Skeletal muscle satellite cell (primary cell): ENCODE results near the gene NACAD.
"Not testable (repeated sequence)": the region's sequence is repeated elsewhere in the genome, so short reads cannot be mapped to it uniquely, and the experiment has no call there.

Source experiments
- H3K27me3 ChIP-seq: 2 replicates; pipeline ENCODE4 v1.7.0; 2013; ENCODE audit warnings: low read length; ENCODE audit not compliant: control insufficient read depth, insufficient read depth
- H3K36me3 ChIP-seq: 2 replicates; pipeline ENCODE4 v1.7.0; 2013; ENCODE audit warnings: mild to moderate bottlenecking, control low read depth, low read length; ENCODE audit not compliant: insufficient read depth
- H3K4me1 ChIP-seq: 2 replicates; pipeline ENCODE4 v1.7.0; 2013; ENCODE audit warnings: low read length; ENCODE audit not compliant: control insufficient read depth, insufficient read depth
- H3K4me2 ChIP-seq: 2 replicates; pipeline ENCODE4 v1.7.0; 2013; ENCODE audit warnings: mild to moderate bottlenecking, low read length
- H3K4me3 ChIP-seq: 2 replicates; pipeline ENCODE4 v1.7.0; 2013; ENCODE audit warnings: low read length
- H3K9ac ChIP-seq: 2 replicates; pipeline ENCODE4 v1.7.0; 2013; ENCODE audit warnings: mild to moderate bottlenecking, low read depth, low read length, moderate library complexity
- H3K9me3 ChIP-seq: replicated peaks from 2 replicates; pipeline ENCODE4 v1.7.0; 2013; ENCODE audit warnings: mild to moderate bottlenecking, control low read depth, low read length

Gene NACAD

DNA sequence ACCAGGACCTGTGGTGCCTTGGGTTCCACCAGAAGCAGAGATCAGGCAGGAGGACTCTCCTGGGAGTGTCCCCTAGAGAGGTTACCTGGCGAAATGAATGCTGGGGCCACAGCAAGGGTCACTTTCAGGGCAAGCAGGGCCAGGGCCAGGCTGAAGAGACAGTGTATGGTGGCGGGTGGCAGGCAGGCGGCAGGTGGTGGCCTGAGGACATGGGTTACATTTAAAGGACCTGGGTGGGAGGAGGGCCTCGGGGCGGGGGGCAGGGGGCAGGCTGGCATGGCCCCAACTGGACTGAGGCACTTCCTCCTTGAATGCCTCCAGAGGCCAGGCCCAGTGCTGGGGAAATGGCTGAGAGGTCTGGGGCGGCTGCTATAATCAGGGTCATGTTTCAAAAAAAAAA lies 37.4 kb upstream of the NACAD start:
- Histone ChIP-seq H3K27me3 (peaks cover 11% of the 10 kb centered on the region), H3K4me2 (no peak overlapping the region), H3K4me3 (no peak overlapping the region)

DNA sequence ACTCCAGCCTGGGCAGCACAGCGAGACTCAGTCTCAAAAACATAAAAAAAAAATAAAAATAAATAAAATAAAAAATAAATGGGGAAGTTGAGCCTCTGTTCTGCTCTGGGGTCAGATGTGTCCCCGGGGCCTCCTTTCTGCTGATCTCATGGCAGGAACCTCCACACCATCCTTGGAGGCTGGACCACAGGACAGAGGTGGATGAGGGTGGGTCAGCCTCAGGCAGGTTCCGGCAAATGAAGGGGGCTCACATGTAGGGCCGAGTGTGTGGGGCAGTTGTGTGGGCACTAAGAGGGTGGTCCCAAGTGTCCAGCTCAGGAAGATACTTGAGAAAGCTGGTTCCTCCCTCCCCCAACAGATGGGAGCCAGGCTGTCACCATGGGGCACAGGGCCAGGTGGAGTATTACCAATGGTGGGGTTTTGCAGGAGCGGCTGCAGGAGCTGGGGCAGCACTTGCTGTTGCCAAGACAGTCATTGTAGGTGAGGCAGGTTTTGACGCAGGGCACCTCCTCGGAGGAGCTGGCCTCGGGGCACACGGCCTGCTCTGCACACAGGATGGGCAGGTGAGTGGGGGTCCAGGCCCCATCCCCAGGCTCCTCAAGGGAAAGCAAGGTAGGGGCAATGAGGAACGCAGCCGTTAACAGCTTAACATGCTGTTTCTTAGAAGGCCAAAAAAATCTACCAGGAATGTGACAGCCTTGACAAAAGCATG lies 36.6 kb upstream of the NACAD start:
- Histone ChIP-seq H3K27me3 (peaks cover 6% of the 10 kb centered on the region), H3K9ac (no peak overlapping the region)

More for the DNA sequence above, 37.4 kb upstream of the NACAD start:
- Histone ChIP-seq H3K9me3 (no peaks in the 10 kb centered on the region), H3K36me3 (no peaks in the 10 kb centered on the region), H3K9ac (no peak overlapping the region), H3K4me1 (no peaks in the 10 kb centered on the region)

DNA sequence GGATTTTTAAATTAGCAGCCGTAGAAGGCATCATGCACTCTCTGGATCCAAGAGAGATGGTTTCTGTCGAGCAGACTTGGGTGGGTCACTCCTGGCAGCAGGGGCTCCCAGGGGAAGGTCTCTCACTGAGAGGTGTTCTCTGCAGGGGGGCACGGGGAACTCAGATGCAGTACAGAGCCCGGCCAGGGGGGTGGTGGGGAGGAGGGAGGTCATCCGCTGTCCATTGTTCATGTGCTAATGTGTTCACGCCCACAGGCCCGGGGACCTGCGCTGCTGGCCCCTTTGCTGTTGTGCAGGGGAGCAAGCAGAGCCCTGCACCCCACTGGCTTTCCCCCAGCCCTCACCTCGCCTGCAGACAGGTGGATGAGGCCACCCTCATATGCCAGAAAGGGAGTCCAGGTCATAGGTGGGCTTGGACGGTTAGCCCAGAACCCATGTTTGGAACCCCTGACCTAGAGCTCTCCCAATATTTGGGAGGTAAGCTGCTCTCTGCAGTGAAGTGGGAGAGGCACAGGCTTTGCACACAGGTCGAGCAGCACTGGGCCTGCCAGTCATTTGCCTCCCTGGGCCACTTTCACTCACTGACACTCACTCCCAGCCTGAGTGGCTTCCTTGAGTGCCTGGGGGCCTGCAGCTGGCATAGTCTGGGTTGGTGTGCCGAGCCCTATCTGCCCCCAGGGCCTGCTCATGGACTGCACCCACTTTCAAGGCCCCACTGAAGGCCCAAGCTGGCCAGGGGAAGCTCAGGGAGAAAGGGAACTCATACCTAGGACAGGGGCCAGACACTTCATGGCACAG lies 35.3 kb upstream of the NACAD start:
- no peak overlapping the region for H3K4me2 ChIP-seq
- H3K9me3 ChIP-seq = no peaks in the 10 kb centered on the region
- H3K27me3 ChIP-seq = peaks cover 2% of the 10 kb centered on the region
- H3K36me3 ChIP-seq = no peaks in the 10 kb centered on the region
- H3K4me3 ChIP-seq = no peak overlapping the region
- H3K4me1 ChIP-seq = no peaks in the 10 kb centered on the region
- no peak overlapping the region for H3K9ac ChIP-seq

More for the DNA sequence above, 36.6 kb upstream of the NACAD start:
- no peaks in the 10 kb centered on the region for H3K36me3 ChIP-seq
- H3K4me1 ChIP-seq = no peaks in the 10 kb centered on the region
- no peaks in the 10 kb centered on the region for H3K9me3 ChIP-seq
- no peak overlapping the region for H3K4me3 ChIP-seq
- no peak overlapping the region for H3K4me2 ChIP-seq

DNA sequence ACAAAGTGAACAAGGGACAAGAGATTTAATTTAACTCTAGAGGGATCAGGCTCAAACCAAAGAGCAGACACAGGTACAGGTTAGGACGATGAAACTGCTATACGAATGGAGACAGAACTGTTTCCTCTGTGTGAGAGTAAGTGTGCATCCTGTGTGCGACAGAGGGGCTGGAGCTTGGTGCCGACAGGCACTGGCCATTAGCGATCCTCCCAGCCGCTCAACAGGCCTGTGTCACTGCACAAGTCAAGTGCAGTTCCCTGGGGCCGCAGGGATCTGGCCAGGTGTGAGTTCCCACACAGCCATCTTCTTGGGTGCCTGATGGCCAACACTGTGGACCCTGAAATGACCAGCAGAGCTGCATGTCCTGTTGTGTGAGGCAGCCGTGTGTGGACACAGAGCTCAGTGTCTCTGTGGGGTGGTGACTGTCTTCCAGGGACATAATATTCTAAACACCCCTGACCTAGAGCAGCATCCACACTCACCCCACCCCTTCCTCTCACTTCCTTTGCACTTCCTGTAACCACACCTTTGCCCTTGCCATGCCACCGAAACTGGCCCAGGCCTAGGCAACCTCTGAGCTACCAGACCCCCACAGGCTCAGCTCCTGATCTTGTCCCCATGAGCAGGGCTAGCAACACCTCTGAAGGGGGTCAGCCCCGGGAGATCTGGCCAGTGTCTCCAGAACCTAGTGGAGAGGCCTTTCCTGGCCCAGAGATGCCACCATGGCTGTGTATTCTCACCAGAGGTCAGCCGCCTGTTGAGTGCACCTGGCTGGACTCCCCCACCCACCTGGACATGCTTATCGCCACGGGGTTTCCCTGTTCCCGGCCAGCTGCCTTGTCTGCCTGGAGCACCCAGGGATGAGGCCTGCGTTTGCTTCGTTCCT lies 34.4 kb upstream of the NACAD start:
- Histone ChIP-seq H3K4me2 (no peak overlapping the region), H3K36me3 (no peaks in the 10 kb centered on the region), H3K9ac (no peak overlapping the region), H3K9me3 (no peaks in the 10 kb centered on the region), H3K4me1 (no peaks in the 10 kb centered on the region), H3K4me3 (no peak overlapping the region), H3K27me3 (peaks cover 2% of the 10 kb centered on the region)

DNA sequence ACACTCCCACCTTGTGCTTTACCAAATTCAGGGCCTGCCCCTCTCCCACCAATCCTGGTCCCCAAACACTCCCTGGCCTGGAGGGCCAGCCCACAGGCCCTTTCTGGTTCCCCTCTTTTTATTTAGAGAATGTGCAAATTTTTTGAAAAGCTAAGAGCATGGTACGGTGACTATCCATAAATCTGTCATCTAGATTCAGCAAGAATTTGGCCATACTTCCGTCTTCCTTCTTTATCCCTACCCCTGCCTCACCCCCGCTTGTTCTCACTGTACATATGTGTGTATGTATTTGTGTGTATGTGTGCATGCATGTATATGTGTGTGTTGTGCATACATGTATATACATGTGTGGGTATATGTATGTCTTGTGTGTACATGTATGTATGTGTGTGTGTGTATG lies 30.8 kb upstream of the NACAD start:
- H3K36me3 ChIP-seq = no peaks in the 10 kb centered on the region

DNA sequence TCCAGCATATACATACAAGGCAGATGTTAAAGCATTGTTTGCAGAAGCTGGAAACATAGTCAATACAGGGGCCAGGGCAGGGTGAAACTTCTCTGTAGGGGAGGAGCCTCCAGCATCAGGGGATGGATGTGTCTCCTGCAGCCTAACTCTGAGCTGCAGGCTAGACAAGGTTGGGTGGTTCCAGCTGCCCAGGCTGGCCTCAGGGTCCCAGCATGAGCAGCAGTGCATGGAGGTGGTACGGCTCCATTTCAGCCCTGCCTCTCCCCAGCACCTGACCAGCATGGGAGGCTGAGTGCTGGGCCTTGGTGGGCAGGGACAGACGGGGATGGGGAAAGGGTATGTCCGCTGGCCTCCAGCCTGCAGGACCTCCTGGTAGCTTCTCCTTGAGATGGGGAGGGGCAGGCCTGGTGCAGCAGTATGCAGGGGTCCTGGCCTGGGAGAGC lies 30.1 kb upstream of the NACAD start:
- no peak overlapping the region for H3K9ac ChIP-seq
- peaks cover 24% of the 10 kb centered on the region for H3K27me3 ChIP-seq
- H3K4me1 ChIP-seq = no peaks in the 10 kb centered on the region
- no peak overlapping the region for H3K4me3 ChIP-seq
- no peaks in the 10 kb centered on the region for H3K9me3 ChIP-seq
- H3K36me3 ChIP-seq = no peaks in the 10 kb centered on the region
- no peak overlapping the region for H3K4me2 ChIP-seq

More for the DNA sequence above, 30.8 kb upstream of the NACAD start:
- H3K4me1 ChIP-seq = no peaks in the 10 kb centered on the region
- no peaks in the 10 kb centered on the region for H3K9me3 ChIP-seq
- no peak overlapping the region for H3K4me2 ChIP-seq
- H3K27me3 ChIP-seq = peaks cover 20% of the 10 kb centered on the region
- H3K4me3 ChIP-seq = no peak overlapping the region
- no peak overlapping the region for H3K9ac ChIP-seq

DNA sequence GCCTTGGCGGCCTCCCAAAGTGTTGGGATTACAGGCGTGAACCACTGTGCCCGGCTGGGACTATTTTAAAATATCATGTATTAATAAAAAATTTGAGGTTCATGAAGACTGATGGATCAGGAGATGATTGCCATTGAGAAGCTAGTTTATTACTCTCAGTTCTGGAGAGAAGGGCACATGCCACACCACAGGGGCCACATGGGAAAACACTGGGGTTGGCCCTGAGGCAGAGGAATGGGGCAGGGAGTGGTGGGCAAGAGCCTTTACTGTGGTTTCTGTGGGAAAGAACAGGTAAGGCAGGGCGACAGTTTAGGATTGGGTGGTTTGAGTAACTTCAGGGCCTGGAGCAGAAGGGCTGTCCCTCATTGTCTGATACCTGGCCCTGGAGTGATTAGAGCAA lies 29.5 kb upstream of the NACAD start:
- Histone ChIP-seq H3K27me3 (peaks cover 25% of the 10 kb centered on the region), H3K36me3 (no peaks in the 10 kb centered on the region), H3K9me3 (no peaks in the 10 kb centered on the region), H3K9ac (no peak overlapping the region), H3K4me3 (no peak overlapping the region), H3K4me1 (no peaks in the 10 kb centered on the region), H3K4me2 (no peak overlapping the region)

DNA sequence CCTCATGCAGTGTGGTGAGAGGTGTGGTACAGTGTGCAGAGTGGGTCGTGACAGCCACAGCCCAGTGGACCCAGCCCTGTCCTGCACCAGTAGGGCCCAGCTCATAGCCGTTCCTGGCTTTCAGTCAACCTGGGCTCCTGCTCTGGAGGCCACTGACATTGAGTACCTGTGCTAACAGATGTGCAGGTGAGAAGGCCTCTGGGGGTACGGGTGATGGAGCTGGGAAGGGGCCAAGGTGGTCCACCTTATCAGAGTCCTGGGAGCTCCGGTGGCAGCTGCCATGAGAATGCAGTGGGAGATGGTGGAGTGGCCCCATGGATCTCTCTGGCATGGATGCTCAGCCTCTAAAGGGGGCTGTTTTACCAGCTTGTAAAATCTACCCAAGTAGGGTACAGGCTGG lies 28.8 kb upstream of the NACAD start:
- no peak overlapping the region for H3K4me2 ChIP-seq
- no peaks in the 10 kb centered on the region for H3K4me1 ChIP-seq
- no peaks in the 10 kb centered on the region for H3K9me3 ChIP-seq
- no peaks in the 10 kb centered on the region for H3K36me3 ChIP-seq
- no peak overlapping the region for H3K4me3 ChIP-seq
- peaks cover 25% of the 10 kb centered on the region for H3K27me3 ChIP-seq
- no peak overlapping the region for H3K9ac ChIP-seq

DNA sequence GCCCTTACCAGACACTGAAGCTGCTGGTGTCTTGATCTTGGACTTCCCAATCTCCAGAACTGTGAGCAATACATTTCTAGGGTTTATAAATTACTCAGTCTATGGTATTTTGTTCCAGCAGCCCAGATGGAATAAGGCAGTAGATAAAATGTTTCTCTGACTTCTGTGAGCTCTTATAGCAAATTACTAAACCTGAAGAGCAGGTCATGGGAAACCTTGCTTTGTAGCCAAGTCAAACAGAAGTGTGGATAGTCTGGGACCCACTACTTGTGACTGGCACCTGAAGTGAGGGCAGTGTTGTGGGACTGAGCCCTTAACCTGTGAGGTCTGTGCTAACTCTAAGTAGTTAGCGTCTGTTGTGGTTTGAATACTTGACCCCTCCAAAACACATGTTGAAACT lies 27.3 kb upstream of the NACAD start:
- Histone ChIP-seq H3K4me3 (no peak overlapping the region), H3K4me2 (no peak overlapping the region), H3K9me3 (no peaks in the 10 kb centered on the region), H3K4me1 (no peaks in the 10 kb centered on the region), H3K36me3 (no peaks in the 10 kb centered on the region), H3K9ac (no peak overlapping the region), H3K27me3 (peaks cover 25% of the 10 kb centered on the region)

DNA sequence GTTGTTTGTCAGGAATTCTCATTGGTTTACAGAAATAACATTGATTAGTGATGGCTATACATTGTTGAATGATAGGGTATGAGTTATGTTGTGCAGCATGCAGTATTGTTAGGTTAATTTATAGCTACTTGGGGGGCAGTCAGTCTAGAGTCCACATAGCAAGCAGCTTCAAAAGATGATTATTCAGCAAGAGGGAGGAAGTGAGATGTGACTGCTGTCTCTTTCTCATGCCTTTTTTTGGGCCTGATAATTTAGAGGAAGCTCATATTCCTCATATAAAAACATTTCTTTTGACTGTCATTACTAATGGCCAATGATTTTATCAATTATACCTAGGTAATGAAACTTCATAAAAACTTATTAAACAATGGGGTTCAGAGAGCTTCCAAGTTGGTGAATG lies 26.2 kb upstream of the NACAD start:
- H3K27me3 ChIP-seq = peaks cover 25% of the 10 kb centered on the region
- no peaks in the 10 kb centered on the region for H3K9me3 ChIP-seq
- H3K4me2 ChIP-seq = no peak overlapping the region
- H3K9ac ChIP-seq = no peak overlapping the region
- H3K4me3 ChIP-seq = no peak overlapping the region
- peaks cover 4% of the 10 kb centered on the region for H3K4me1 ChIP-seq
- no peaks in the 10 kb centered on the region for H3K36me3 ChIP-seq

DNA sequence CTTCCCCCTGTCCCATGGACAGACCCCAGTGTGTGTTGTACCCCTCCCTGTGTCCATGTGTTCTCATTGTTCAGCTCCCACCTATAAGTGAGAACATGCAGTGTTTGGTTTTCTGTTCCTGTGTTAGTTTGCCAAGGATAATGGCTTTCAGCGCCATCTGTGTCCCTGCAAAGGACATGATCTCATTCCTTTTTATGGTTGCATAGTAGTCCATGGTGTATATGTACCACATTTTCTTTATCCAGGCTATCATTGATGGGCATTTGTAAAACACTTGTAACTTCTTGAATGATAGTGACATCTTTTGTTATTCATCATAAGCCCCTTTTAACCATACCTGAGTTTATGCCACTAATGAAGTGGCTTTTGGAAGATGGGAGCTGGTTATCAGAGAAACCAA lies 25.5 kb upstream of the NACAD start:
- H3K4me2 ChIP-seq, H3K4me3 ChIP-seq, H3K9me3 ChIP-seq, H3K9ac ChIP-seq, H3K36me3 ChIP-seq, H3K4me1 ChIP-seq: not testable (repeated sequence)
- peaks cover 25% of the 10 kb centered on the region for H3K27me3 ChIP-seq
